ENCODE data around the gene SIPA1L3.

DNA sequence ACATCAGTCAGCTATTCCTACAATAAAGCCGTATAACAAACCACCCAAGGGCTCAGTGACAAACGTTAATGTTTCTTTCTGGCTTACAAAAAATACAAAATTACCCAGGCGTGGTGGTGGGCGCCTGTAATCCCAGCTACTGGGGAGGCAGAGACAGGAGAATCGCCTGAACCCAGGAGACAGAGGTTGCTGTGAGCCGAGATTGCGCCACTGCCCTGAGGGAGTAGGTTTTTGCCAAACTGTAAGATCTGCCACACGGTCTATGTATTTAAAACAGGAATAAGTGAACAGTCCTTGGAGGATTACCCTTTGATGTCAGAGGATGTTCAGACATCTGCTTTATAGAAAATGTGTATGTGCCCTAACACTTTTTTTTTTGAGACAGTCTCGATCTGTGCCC, 211.2 kb downstream of the SIPA1L3 start:
- TF ChIP-seq RB1 (IDR thresholded peaks at IDR 0.05; ENCODE audit: borderline replicate concordance) (no peak), ZNF207 (IDR thresholded peaks at IDR 0.05; ENCODE audit: borderline replicate concordance) (no peak), POLR2AphosphoS5 (IDR thresholded peaks at IDR 0.05; ENCODE audit: low read length) (no peak)

Data from GM12878 (cell line).